A549 (cell line): ENCODE data around the gene SLC4A4. TPM values are rescaled to one million over a fixed set of nuclear protein-coding genes. Genes with fewer than 3 reads are reported as not detected.

ENCODE experiments used
- ATAC-seq, 2 experiments: fragments of 200-7000 bp in 1 of 2; fragments of >200 bp in 1 of 2; cut with Nextera tagmentation in 1 of 2; cut with Tn5 transposase in 1 of 2; 3 replicates each; pipeline versions ENCODE4 v1.8.0 to v1.9.1; 2018 to 2020; ENCODE audit warnings: mild to moderate bottlenecking in 1 of 2, moderate library complexity in 1 of 2
- CTCF ChIA-PET: fragments of 300-600 bp; sonication (Branson Sonifier 250); formaldehyde crosslinking; extraction: SDS; loops from one replicate; lab custom pipeline; 2021; ENCODE audit warnings: antibody characterized with exemption, inconsistent platforms; lab: Yijun Ruan, JAX
- POLR2A ChIA-PET: fragments of 350-600 bp; formaldehyde crosslinking; extraction: SDS; loops from one replicate; lab custom pipeline; 2021; ENCODE audit warnings: antibody characterized with exemption, inconsistent platforms; lab: Yijun Ruan, JAX
- DNase-seq, 2 experiments: peaks; one replicate each; pipeline versions ENCODE4 v3.0.0 to v3.0.0-alpha.2; 2011 to 2016; ENCODE audit warnings: low read depth in 1 of 2, low spot score in 1 of 2
- FAIRE-seq: peaks from 2 replicates; lab custom pipeline; 2011; peaks lifted over from hg19 to GRCh38; lab: Jason Lieb, UNC
- H3K27ac ChIP-seq, 2 experiments: fragments of >200 bp; sonication (Bioruptor Twin); formaldehyde crosslinking; 3 replicates each; pipeline ENCODE4 v1.5.1; 2016 to 2017
- H3K4me1 ChIP-seq: fragments of >200 bp; sonication (Bioruptor Twin); formaldehyde crosslinking; 3 replicates; pipeline ENCODE4 v1.6.1; 2016
- H3K4me2 ChIP-seq: fragments of >200 bp; sonication (Bioruptor Twin); formaldehyde crosslinking; 3 replicates; pipeline ENCODE4 v1.6.1; 2016
- H3K4me3 ChIP-seq: fragments of >200 bp; sonication (Bioruptor Twin); formaldehyde crosslinking; 3 replicates; pipeline ENCODE4 v1.5.1; 2016
- H3K9me3 ChIP-seq: fragments of >200 bp; sonication (Bioruptor Twin); formaldehyde crosslinking; 3 replicates; pipeline ENCODE4 v1.6.1; 2016
- BHLHE40 ChIP-seq: IDR thresholded peaks from 2 replicates; pipeline ENCODE4 v1.6.1; 2012; ENCODE audit warnings: low read depth, low read length, inconsistent platforms
- CBX2 ChIP-seq: fragments of 200-600 bp; sonication (generic); IDR thresholded peaks from 2 replicates; pipeline ENCODE4 v1.6.1; 2016; ENCODE audit warnings: low read depth, mild to moderate bottlenecking, borderline replicate concordance
- CEBPB ChIP-seq, 2 experiments: fragments of >200 bp in 1 of 2; sonication (Bioruptor Twin) in 1 of 2; formaldehyde crosslinking in 1 of 2; IDR thresholded peaks; 2 replicates each; pipeline ENCODE4 v1.6.1; 2012 to 2016
- CHD2 ChIP-seq: fragments of 150-350 bp; IDR thresholded peaks from 2 replicates; pipeline ENCODE4 v1.6.1; 2014; ENCODE audit warnings: low read length; ENCODE audit not compliant: partially characterized antibody
- ESRRA ChIP-seq: fragments of 150-350 bp; IDR thresholded peaks from 2 replicates; pipeline ENCODE4 v1.6.1; 2014; ENCODE audit warnings: mild to moderate bottlenecking, low read length, borderline replicate concordance
- FOSL2 ChIP-seq, 2 experiments: fragments of 450-650 bp in 1 of 2; fragments of >200 bp in 1 of 2; sonication (Bioruptor Twin) in 1 of 2; formaldehyde crosslinking; IDR thresholded peaks; 2 replicates each; pipeline versions ENCODE4 v1.5.0 to v1.6.1; 2016 to 2020; ENCODE audit warnings: mild to moderate bottlenecking in 1 of 2, moderate library complexity in 1 of 2
- HDAC2 ChIP-seq: fragments of 200-600 bp; sonication (generic); IDR thresholded peaks from 2 replicates; pipeline ENCODE4 v1.6.1; 2016
- HEYL ChIP-seq: fragments of 250-450 bp; sonication (Bioruptor Pico); IDR thresholded peaks from 2 replicates; pipeline ENCODE4 v1.8.0; 2021; ENCODE audit warnings: mild to moderate bottlenecking, moderate library complexity
- HOXA7 ChIP-seq: fragments of 250-450 bp; sonication (Bioruptor Pico); IDR thresholded peaks from 2 replicates; pipeline ENCODE4 v1.5.0; 2020; ENCODE audit warnings: mild to moderate bottlenecking, moderate library complexity
- HOXB13 ChIP-seq: fragments of 250-450 bp; sonication (Bioruptor Pico); IDR thresholded peaks from 2 replicates; pipeline ENCODE4 v1.5.0; 2020; ENCODE audit warnings: low read depth, mild to moderate bottlenecking, moderate library complexity
- KDM1A ChIP-seq: fragments of 200-600 bp; sonication (generic); IDR thresholded peaks from 2 replicates; pipeline ENCODE4 v1.6.1; 2016; ENCODE audit warnings: low read depth, mild to moderate bottlenecking
- NFE2L2 ChIP-seq: fragments of 150-350 bp; conservative IDR thresholded peaks from 2 replicates; pipeline ENCODE4 v1.6.1; 2014; ENCODE audit warnings: low read length
- NR3C1 ChIP-seq: fragments of >200 bp; sonication (Bioruptor Twin); formaldehyde crosslinking; IDR thresholded peaks from 3 replicates; pipeline ENCODE4 v1.6.1; 2017
- POLR2A ChIP-seq: IDR thresholded peaks from 2 replicates; pipeline ENCODE4 v1.6.1; 2012; ENCODE audit warnings: mild to moderate bottlenecking, low read length
- POLR2AphosphoS2 ChIP-seq: conservative IDR thresholded peaks from 2 replicates; pipeline ENCODE4 v1.6.1; 2012; ENCODE audit warnings: low read length, improper control_type of control experiment, inconsistent platforms
- REST ChIP-seq: fragments of 200-600 bp; sonication (generic); IDR thresholded peaks from 2 replicates; pipeline ENCODE4 v1.6.1; 2016; ENCODE audit warnings: antibody characterized with exemption, mild to moderate bottlenecking, moderate library complexity
- RNF2 ChIP-seq: fragments of 200-600 bp; sonication (generic); IDR thresholded peaks from 2 replicates; pipeline ENCODE4 v1.6.1; 2016; ENCODE audit warnings: low read depth, mild to moderate bottlenecking, antibody characterized with exemption, moderate library complexity, borderline replicate concordance
- SREBF2 ChIP-seq: fragments of 450-650 bp; IDR thresholded peaks from 2 replicates; pipeline ENCODE4 v1.6.1; 2014; ENCODE audit warnings: mild to moderate bottlenecking, moderate library complexity
- ZFP36 ChIP-seq: fragments of 450-650 bp; IDR thresholded peaks from 2 replicates; pipeline ENCODE4 v1.6.1; 2014; ENCODE audit warnings: borderline replicate concordance; ENCODE audit not compliant: partially characterized antibody
- ZNF302 ChIP-seq: fragments of 250-450 bp; sonication (Bioruptor Pico); IDR thresholded peaks from 2 replicates; pipeline ENCODE4 v1.9.0; 2021; ENCODE audit warnings: inconsistent platforms, mild to moderate bottlenecking, moderate library complexity
- WGBS: methylation state at CpG from one replicate; pipeline ENCODE4 v1.1.6; 2017; ENCODE audit errors: missing lambda C conversion rate; 5-methylcytosine and 5-hydroxymethylcytosine counted together
- polyA minus RNA-seq: library from RNA; depleted of rRNA, polyadenylated mRNA; stranded (reverse); fragments of >200 nt; gene quantifications from 2 replicates; pipeline ENCODE4 v1.2.3, GENCODE V29; 2011; rRNA and poly(A)+ RNA removed
- polyA plus RNA-seq, 4 experiments: library from polyadenylated mRNA; depleted of rRNA in 3 of 4; stranded (reverse); fragments of >200 nt; fragmentation: RNase III in 1 of 4; extraction: RNeasy Plus Mini Kit Qiagen cat#74134 plus additional on column Dnase treatment in 1 of 4; gene quantifications; 2 replicates in 3 of 4; 3 replicates in 1 of 4; pipeline ENCODE4 v1.2.3, GENCODE V29; 2011 to 2017
- TF ChIP-seq, protein P1 (sequence below): fragments of 250-450 bp; sonication (Bioruptor Pico); IDR thresholded peaks from 2 replicates; pipeline ENCODE4 v1.5.0; 2020; ENCODE audit warnings: low read depth, mild to moderate bottlenecking, moderate library complexity
- TF ChIP-seq, protein P2 (sequence below): IDR thresholded peaks from 2 replicates; pipeline ENCODE4 v1.6.1; 2012
- TF ChIP-seq, protein P3 (sequence below): IDR thresholded peaks from 2 replicates; pipeline ENCODE4 v1.6.1; 2012; ENCODE audit warnings: low read depth, borderline replicate concordance
- TF ChIP-seq, protein P4 (sequence below): fragments of 250-450 bp; sonication (Bioruptor Pico); IDR thresholded peaks from 2 replicates; pipeline ENCODE4 v1.5.0; 2021; ENCODE audit warnings: mild to moderate bottlenecking, moderate library complexity, borderline replicate concordance

Gene SLC4A4
- polyA plus RNA-seq (2011; rRNA removed) (2.9 TPM in 2 replicates), polyA plus RNA-seq (2017; fragmentation: RNase III; extraction: RNeasy Plus Mini Kit Qiagen cat#74134 plus additional on column Dnase treatment) (1.7 to 1.8 TPM (median 1.7 TPM) in 3 replicates), polyA minus RNA-seq (5.0 and 5.5 TPM in 2 replicates)
- 0.37 and 0.45 TPM in 2 replicates for polyA plus RNA-seq (2012; cell fraction: cytosol; rRNA removed)
- 0.54 and 0.59 TPM in 2 replicates for polyA plus RNA-seq (2012; cell fraction: nucleus; rRNA removed)

DNA sequence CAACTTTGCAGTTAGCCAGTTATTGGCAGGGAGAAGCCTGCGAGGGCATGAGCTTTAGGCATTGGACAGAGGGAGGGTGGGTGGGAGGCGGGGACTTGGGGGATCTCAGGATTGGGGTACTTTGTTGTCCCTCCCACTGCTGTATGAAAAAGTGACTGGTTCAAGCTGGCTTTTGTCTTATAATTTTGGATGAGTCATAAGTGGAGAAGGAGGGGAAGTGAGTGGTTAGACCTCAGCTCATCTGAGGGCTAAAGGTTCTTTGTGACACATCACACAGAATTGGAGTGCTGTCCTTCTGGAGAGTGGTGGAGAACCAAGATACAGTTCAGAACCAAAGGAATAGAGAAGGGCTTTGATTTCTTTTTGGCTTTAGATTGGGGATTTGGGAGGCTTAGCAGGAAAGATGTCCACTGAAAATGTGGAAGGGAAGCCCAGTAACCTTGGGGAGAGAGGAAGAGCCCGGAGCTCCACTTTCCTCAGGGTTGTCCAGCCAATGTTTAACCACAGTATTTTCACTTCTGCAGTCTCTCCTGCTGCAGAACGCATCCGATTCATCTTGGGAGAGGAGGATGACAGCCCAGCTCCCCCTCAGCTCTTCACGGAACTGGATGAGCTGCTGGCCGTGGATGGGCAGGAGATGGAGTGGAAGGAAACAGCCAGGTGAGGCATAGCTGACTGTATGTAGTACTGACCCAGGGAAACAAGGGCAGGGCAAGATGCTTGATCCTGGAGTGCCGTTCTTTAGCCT lies at the start of gene SLC4A4:
TSS of gene SLC4A4 (plus strand) at position 175 of the 748 bp plus-strand sequence.
- 86% methylated on average over 7 of the region's 8 CpGs for WGBS
- ChIA-PET POLR2A (no interaction called here), CTCF (no interaction called here)
- no peaks in the 10 kb centered on the region for H3K4me1 ChIP-seq
- peak in 1 of 2 experiments; percentile 0 for DNase-seq
- TF ChIP-seq REST (no peak), SREBF2 (no peak), HEYL (CRISPR knock-in tag) (no peak), HOXA7 (CRISPR knock-in tag) (no peak), RNF2 (no peak), POLR2A (no peak), HDAC2 (no peak), POLR2AphosphoS2 (no peak), NR3C1 (no peak), FOSL2 (IDR thresholded peaks at IDR 0.05) (no peak), FOSL2 (CRISPR knock-in tag; IDR thresholded peaks at IDR 0.05) (no peak), KDM1A (no peak), CEBPB (IDR thresholded peaks at IDR 0.05) (no peak), HOXB13 (CRISPR knock-in tag) (no peak), ZNF302 (CRISPR knock-in tag) (no peak), BHLHE40 (no peak)
- TF ChIP-seq, protein P1, sequence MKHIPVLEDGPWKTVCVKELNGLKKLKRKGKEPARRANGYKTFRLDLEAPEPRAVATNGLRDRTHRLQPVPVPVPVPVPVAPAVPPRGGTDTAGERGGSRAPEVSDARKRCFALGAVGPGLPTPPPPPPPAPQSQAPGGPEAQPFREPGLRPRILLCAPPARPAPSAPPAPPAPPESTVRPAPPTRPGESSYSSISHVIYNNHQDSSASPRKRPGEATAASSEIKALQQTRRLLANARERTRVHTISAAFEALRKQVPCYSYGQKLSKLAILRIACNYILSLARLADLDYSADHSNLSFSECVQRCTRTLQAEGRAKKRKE (CRISPR knock-in tag), result no peak
- TF ChIP-seq, protein P2, sequence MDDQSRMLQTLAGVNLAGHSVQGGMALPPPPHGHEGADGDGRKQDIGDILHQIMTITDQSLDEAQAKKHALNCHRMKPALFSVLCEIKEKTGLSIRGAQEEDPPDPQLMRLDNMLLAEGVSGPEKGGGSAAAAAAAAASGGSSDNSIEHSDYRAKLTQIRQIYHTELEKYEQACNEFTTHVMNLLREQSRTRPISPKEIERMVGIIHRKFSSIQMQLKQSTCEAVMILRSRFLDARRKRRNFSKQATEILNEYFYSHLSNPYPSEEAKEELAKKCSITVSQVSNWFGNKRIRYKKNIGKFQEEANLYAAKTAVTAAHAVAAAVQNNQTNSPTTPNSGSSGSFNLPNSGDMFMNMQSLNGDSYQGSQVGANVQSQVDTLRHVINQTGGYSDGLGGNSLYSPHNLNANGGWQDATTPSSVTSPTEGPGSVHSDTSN, result no peak
- TF ChIP-seq, protein P3, sequence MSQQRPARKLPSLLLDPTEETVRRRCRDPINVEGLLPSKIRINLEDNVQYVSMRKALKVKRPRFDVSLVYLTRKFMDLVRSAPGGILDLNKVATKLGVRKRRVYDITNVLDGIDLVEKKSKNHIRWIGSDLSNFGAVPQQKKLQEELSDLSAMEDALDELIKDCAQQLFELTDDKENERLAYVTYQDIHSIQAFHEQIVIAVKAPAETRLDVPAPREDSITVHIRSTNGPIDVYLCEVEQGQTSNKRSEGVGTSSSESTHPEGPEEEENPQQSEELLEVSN, result no peak
- no peak for ATAC-seq
- H3K4me2 ChIP-seq, result no peak within 1 kb of the TSS
- H3K9me3 ChIP-seq, result no peaks in the 10 kb centered on the region
- no peak for FAIRE-seq
- H3K27ac ChIP-seq, result no peak within 1 kb of the TSS
- H3K4me3 ChIP-seq, result no peak within 1 kb of the TSS

- H3K27ac ChIP-seq, result no peak overlapping the region
- FAIRE-seq (no peak), DNase-seq (no peak), ATAC-seq (no peak)
- WGBS, result 41% methylated on average over 3 of the region's 3 CpGs
- no peak overlapping the region for H3K4me3 ChIP-seq
- no peak overlapping the region for H3K4me2 ChIP-seq
- CTCF ChIA-PET, result interaction anchor here (0.6 kb wide), 1 partner anchor 28 kb away, joined by 4 read pairs; no protein-coding TSS in a partner anchor
- POLR2A ChIA-PET, result no interaction called here
- H3K4me1 ChIP-seq, result 0 out of 3 replicates have a peak, but pooled peaks cover 5% of the 10 kb centered on the region
- no peaks in the 10 kb centered on the region for H3K9me3 ChIP-seq
- TF ChIP-seq CBX2 (no peak), ZFP36 (no peak), NFE2L2 (no peak), NR3C1 (no peak), CHD2 (no peak), ESRRA (no peak), KDM1A (no peak)
- TF ChIP-seq, protein P2, result no peak
- TF ChIP-seq, protein P4, sequence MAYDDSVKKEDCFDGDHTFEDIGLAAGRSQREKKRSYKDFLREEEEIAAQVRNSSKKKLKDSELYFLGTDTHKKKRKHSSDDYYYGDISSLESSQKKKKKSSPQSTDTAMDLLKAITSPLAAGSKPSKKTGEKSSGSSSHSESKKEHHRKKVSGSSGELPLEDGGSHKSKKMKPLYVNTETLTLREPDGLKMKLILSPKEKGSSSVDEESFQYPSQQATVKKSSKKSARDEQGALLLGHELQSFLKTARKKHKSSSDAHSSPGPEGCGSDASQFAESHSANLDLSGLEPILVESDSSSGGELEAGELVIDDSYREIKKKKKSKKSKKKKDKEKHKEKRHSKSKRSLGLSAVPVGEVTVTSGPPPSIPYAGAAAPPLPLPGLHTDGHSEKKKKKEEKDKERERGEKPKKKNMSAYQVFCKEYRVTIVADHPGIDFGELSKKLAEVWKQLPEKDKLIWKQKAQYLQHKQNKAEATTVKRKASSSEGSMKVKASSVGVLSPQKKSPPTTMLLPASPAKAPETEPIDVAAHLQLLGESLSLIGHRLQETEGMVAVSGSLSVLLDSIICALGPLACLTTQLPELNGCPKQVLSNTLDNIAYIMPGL (CRISPR knock-in tag), result no peak
These were observed 48.7 kb upstream of the SLC4A4 start for GRCh38 chr4:71290074-71290473.
